ENCODE measurements around the gene BAG2.

Gene BAG2

DNA sequence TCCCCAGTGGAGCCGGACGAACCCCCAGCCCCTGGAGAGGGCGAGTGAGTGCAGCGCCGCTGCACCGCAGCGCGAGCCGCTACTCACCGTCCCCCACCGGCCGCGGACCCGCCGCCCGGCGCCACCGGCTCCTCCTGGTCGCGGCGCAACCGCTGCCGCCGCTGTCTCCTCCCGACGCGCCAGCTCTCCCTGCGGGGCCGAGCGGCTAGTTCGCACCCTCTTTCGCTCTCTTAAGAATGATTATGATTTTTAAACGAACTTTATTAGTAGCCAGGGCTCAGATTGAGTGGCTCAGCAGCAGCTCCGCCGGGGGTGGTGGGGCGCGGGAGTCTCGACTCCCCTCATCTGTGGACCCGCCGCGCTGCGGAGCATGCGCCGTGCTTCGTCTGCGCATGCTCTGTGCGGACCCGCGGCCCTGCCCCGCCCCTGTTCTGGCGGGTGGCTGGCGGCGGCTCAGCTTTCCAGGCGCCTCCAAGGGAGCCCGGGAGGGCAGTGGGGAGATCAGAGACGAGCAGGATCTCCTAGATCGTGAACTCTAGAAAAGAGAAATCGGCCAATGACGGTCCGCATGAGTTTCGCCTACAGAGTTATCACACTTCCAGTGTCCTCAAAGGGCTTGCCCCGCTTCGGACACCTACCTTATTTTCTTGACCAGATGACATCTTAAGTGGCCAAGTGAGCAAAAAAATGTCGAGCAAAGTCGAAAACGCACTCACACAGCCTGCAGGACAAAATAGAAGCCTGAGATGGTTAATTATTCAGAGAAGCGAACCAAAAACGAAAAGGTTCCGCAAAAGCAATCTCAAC lies 50.0 kb downstream of the BAG2 start, which contains the start of gene RAB23:
Gene RAB23 (minus strand): TSS at position 372 of the 807 bp plus-strand sequence. CDS start 11,927 bp downstream, outside the sequence.
- peak; percentile 89 for DNase-seq (ENCODE audit: low read depth)

DNA sequence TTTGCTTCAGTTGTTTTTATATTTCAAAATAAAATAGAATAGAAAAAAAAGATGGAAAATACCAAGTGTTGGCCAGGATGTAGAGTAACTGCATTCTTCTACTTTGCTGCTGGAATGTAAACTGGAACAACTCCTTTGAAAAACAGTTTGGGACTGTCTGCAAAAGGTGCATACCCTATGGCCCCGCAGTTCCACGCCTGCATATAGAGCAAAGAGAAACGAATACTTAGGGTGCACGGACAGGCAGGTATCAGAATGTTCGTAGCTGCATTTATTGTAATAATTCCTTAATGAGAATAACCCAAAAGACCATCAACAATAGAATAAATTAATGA lies 50.6 kb downstream of the BAG2 start:
- no peak for DNase-seq (ENCODE audit: low read depth)

GRCh38 chr6:57224769-57225515 lies 52.8 kb downstream of the BAG2 start:
- peak; percentile 73 for DNase-seq (ENCODE audit: low read depth)

DNA sequence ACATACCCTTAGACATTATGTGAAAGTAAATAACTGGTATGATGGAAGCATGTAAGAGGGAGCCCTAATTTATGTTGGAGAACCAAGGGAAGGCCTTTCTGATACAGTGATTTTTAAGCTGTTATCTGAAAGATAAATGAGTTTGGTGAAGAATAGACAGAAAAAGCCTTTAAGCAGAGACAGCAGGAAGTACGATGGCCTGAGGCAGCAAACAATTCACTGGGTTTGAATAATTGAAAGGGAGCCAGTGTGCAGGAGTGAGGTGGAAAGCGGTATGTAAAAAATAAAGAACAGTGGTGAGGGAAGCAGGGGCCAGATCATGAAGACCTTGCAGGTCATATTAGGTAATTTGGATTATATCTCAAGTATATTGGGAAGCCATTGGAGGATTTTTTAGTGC lies 54.1 kb downstream of the BAG2 start:
- peak; percentile 33 for DNase-seq (ENCODE audit: low read depth)

All from EH (cell line).